ENCODE measurements around the gene IL22RA1. TPM values are rescaled to one million over a fixed set of nuclear protein-coding genes. Genes with fewer than 3 reads are reported as not detected.

The IL22RA1 gene
- total and polyA plus RNA-seq, 10 of the 15 experiments (the other 5 are each of a cell fraction or from before 2014, with no cell fraction given), result not detected

DNA sequence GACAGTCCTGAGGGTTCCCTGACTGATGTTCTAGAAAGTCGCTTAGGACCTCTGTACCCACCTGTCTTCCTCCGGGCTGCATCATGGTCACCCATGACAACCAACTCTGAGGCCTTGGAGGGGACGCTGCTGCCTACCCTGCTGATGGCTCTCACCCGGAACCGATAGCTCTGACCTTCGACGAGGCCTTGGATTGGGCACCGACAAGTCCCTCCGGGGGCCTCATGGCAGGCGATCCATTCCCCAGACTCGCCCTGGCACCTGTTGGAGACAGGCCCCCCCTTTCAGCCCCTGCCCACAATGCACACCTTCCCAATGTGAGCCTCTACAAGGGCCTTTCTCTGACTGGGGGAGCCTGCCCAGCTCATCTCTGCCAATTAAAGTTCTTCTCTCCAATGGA lies 52.2 kb downstream of the IL22RA1 start:
- FAIRE-seq, result no peak

DNA sequence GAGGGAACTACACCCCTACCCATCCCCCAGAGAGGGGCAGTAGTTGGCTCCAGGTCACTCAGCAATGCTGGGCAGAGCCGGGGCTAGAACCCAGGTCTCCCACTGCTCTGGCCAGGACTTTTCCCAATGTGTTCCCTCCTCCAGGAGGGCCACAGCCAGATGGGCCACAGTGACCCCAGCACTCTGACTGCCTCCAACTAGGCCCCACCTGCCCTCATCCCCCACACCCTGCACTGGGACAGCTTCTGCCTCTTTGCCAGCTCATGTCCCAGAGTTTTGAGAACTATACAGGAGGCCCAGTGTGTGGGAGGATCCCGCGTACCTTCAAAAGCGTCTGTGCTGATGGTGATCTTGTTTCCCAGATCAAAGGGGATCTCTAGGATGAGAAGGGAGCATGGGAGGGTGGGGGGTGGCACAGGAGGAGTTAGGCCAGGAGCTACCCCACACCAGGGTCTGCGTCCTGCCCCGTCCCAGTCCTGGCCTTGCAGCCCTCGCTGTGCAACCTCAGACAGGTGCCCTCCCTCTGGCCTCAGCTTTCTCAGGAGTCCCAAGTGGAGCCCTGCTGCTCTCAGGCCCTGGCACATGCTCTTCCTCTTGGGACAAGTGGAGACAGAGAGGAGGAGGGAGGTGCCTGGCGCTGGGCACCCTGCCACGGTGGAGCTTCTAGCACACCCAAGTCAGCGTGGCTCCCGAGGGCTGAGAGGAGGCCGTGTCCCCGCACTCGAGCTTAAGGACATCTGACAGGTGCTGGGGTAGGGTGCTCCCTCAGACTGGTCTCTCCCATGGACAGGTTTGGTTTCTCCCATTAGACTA lies 53.0 kb downstream of the IL22RA1 start:
- no TSS peak for BruUV-seq (replicated peaks)
- CTCF ChIA-PET, result no interaction called here
- Histone ChIP-seq H3K9me3 (replicated peaks; ENCODE audit: control insufficient read depth, insufficient read depth, low read length) (no peaks in the 10 kb centered on the region), H2AFZ (ENCODE audit: control insufficient read depth, low read depth, low read length) (no peak overlapping the region), H3K27ac (ENCODE audit: control insufficient read depth, insufficient read depth) (no peak overlapping the region), H3K79me2 (ENCODE audit: control insufficient read depth, insufficient read depth, low read length) (no peaks in the 10 kb centered on the region), H3K36me3 (ENCODE audit: control insufficient read depth in 2 of 2, insufficient read depth in 2 of 2, low read length in 1 of 2) (no peaks in the 10 kb centered on the region), H3K9ac (ENCODE audit: control insufficient read depth, insufficient read depth, low read length) (no peak overlapping the region), H3K4me1 (ENCODE audit: control insufficient read depth, insufficient read depth, low read length) (no peaks in the 10 kb centered on the region), H3K27me3 (replicated peaks in 1 of 2; ENCODE audit: control insufficient read depth in 2 of 2, insufficient read depth in 2 of 2, low read length in 1 of 2) (peaks cover 0 to 6% of the 10 kb centered on the region in 2 experiments; a peak in 2 of 4 replicates), H3K4me2 (ENCODE audit: control insufficient read depth, insufficient read depth) (no peak overlapping the region), H4K20me1 (ENCODE audit: control insufficient read depth, insufficient read depth) (no peaks in the 10 kb centered on the region), H3K4me3 (no peak overlapping the region)
- ATAC-seq (no peak), FAIRE-seq (no peak), DNase-seq (ENCODE audit: low read depth, low spot score) (no peak)
- POLR2A ChIA-PET, result no interaction called here
- TF ChIP-seq KLF5 (IDR thresholded peaks at IDR 0.05; ENCODE audit: partially characterized antibody), result no peak
- TF ChIP-seq DPF2 (IDR thresholded peaks at IDR 0.05), result no peak
- TF ChIP-seq TAF1 (IDR thresholded peaks at IDR 0.05; ENCODE audit: borderline replicate concordance, low read depth, low read length), result no peak
- no peak for TF ChIP-seq BCL11A (IDR thresholded peaks at IDR 0.05; ENCODE audit: low read depth, low read length)
- TF ChIP-seq CHD4 (IDR thresholded peaks at IDR 0.05), result no peak
- TF ChIP-seq, protein P1, sequence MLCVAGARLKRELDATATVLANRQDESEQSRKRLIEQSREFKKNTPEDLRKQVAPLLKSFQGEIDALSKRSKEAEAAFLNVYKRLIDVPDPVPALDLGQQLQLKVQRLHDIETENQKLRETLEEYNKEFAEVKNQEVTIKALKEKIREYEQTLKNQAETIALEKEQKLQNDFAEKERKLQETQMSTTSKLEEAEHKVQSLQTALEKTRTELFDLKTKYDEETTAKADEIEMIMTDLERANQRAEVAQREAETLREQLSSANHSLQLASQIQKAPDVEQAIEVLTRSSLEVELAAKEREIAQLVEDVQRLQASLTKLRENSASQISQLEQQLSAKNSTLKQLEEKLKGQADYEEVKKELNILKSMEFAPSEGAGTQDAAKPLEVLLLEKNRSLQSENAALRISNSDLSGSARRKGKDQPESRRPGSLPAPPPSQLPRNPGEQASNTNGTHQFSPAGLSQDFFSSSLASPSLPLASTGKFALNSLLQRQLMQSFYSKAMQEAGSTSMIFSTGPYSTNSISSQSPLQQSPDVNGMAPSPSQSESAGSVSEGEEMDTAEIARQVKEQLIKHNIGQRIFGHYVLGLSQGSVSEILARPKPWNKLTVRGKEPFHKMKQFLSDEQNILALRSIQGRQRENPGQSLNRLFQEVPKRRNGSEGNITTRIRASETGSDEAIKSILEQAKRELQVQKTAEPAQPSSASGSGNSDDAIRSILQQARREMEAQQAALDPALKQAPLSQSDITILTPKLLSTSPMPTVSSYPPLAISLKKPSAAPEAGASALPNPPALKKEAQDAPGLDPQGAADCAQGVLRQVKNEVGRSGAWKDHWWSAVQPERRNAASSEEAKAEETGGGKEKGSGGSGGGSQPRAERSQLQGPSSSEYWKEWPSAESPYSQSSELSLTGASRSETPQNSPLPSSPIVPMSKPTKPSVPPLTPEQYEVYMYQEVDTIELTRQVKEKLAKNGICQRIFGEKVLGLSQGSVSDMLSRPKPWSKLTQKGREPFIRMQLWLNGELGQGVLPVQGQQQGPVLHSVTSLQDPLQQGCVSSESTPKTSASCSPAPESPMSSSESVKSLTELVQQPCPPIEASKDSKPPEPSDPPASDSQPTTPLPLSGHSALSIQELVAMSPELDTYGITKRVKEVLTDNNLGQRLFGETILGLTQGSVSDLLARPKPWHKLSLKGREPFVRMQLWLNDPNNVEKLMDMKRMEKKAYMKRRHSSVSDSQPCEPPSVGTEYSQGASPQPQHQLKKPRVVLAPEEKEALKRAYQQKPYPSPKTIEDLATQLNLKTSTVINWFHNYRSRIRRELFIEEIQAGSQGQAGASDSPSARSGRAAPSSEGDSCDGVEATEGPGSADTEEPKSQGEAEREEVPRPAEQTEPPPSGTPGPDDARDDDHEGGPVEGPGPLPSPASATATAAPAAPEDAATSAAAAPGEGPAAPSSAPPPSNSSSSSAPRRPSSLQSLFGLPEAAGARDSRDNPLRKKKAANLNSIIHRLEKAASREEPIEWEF (IDR thresholded peaks at IDR 0.05; ENCODE audit: insufficient replicate concordance, low read depth, low read length), result no peak
- TF ChIP-seq, protein P2, sequence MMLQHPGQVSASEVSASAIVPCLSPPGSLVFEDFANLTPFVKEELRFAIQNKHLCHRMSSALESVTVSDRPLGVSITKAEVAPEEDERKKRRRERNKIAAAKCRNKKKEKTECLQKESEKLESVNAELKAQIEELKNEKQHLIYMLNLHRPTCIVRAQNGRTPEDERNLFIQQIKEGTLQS (IDR thresholded peaks at IDR 0.05; ENCODE audit: borderline replicate concordance, extremely low read depth, low read depth, low read length), result no peak
- TF ChIP-seq, protein P3, sequence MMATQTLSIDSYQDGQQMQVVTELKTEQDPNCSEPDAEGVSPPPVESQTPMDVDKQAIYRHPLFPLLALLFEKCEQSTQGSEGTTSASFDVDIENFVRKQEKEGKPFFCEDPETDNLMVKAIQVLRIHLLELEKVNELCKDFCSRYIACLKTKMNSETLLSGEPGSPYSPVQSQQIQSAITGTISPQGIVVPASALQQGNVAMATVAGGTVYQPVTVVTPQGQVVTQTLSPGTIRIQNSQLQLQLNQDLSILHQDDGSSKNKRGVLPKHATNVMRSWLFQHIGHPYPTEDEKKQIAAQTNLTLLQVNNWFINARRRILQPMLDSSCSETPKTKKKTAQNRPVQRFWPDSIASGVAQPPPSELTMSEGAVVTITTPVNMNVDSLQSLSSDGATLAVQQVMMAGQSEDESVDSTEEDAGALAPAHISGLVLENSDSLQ (IDR thresholded peaks at IDR 0.05), result no peak
- WGBS (ENCODE audit: insufficient coverage, insufficient replicate concordance, low lambda C conversion rate, missing lambda C conversion rate), result 45% methylated on average over 14 of the region's 14 CpGs
- in situ Hi-C loops (cut with MboI), result no loop called here
- intact Hi-C loops (cut with micrococcal nuclease; ENCODE audit: unreplicated experiment), result no loop called here
- SMC1A ChIA-PET (ENCODE audit: uncharacterized antibody, unreplicated experiment), result no interaction called here
- RAD21 ChIA-PET (ENCODE audit: unreplicated experiment), result no interaction called here

More for the DNA sequence above, 52.2 kb downstream of the IL22RA1 start:
- DNase-seq (ENCODE audit: low read depth, low spot score), result no peak
- CTCF ChIA-PET, result no interaction called here
- Histone ChIP-seq H3K4me3 (no peak overlapping the region), H4K20me1 (ENCODE audit: control insufficient read depth, insufficient read depth) (no peaks in the 10 kb centered on the region), H3K36me3 (ENCODE audit: control insufficient read depth in 2 of 2, insufficient read depth in 2 of 2, low read length in 1 of 2) (no peaks in the 10 kb centered on the region), H3K9ac (ENCODE audit: control insufficient read depth, insufficient read depth, low read length) (no peak overlapping the region), H3K79me2 (ENCODE audit: control insufficient read depth, insufficient read depth, low read length) (no peaks in the 10 kb centered on the region), H2AFZ (ENCODE audit: control insufficient read depth, low read depth, low read length) (no peak overlapping the region), H3K27ac (ENCODE audit: control insufficient read depth, insufficient read depth) (no peak overlapping the region), H3K27me3 (replicated peaks in 1 of 2; ENCODE audit: control insufficient read depth in 2 of 2, insufficient read depth in 2 of 2, low read length in 1 of 2) (peaks cover 0 to 6% of the 10 kb centered on the region in 2 experiments; a peak in 2 of 4 replicates), H3K4me2 (ENCODE audit: control insufficient read depth, insufficient read depth) (no peak overlapping the region), H3K9me3 (replicated peaks; ENCODE audit: control insufficient read depth, insufficient read depth, low read length) (no peaks in the 10 kb centered on the region), H3K4me1 (ENCODE audit: control insufficient read depth, insufficient read depth, low read length) (no peaks in the 10 kb centered on the region)
- no peak for TF ChIP-seq ZNF384 (IDR thresholded peaks at IDR 0.05; ENCODE audit: borderline replicate concordance, low read depth, low read length)
- SMC1A ChIA-PET (ENCODE audit: uncharacterized antibody, unreplicated experiment), result interaction anchor here (0.6 kb wide), 1 partner anchor 10 kb away, joined by 3 read pairs; no protein-coding TSS in a partner anchor
- POLR2A ChIA-PET, result no interaction called here
- 66% methylated on average over 11 of the region's 11 CpGs for WGBS (ENCODE audit: insufficient coverage, insufficient replicate concordance, low lambda C conversion rate, missing lambda C conversion rate)
- in situ Hi-C loops (cut with MboI) (no loop called here), intact Hi-C loops (cut with micrococcal nuclease; ENCODE audit: unreplicated experiment) (no loop called here)
- RAD21 ChIA-PET (ENCODE audit: unreplicated experiment), result interaction anchor here (0.6 kb wide), 1 partner anchor 60 kb away, joined by 3 read pairs; no protein-coding TSS in a partner anchor
- no peak for ATAC-seq
- no TSS peak for BruUV-seq (replicated peaks)
